Colonic mucosa (tissue), 4 donors: Measurements from ENCODE around the gene NPIPB2. TPM values are rescaled to one million over a fixed set of nuclear protein-coding genes. Genes with fewer than 3 reads are reported as not detected.

ENCODE experiments used
- DNase-seq: peaks from one replicate; pipeline ENCODE4 v3.0.0-alpha.2; 2020
- H3K27ac ChIP-seq: fragments of 200-600 bp; one replicate; pipeline ENCODE4 v1.8.0; 2021
- H3K27me3 ChIP-seq: fragments of 200-600 bp; one replicate; pipeline ENCODE4 v1.8.0; 2021
- H3K36me3 ChIP-seq: fragments of 200-600 bp; one replicate; pipeline ENCODE4 v1.8.0; 2021
- H3K4me1 ChIP-seq: fragments of 200-600 bp; one replicate; pipeline ENCODE4 v1.8.0; 2021; ENCODE audit warnings: mild to moderate bottlenecking
- H3K4me3 ChIP-seq: fragments of 200-600 bp; one replicate; pipeline ENCODE4 v1.8.0; 2021
- H3K9ac ChIP-seq, 2 donors: one replicate each; pipeline ENCODE4 v1.7.0; 2013; ENCODE audit warnings: control low read depth in 2 of 2, low read depth in 2 of 2, low read length in 2 of 2
- H3K9me3 ChIP-seq: fragments of 200-600 bp; one replicate; pipeline ENCODE4 v1.8.0; 2021
- intact Hi-C: fragments of 100-400 bp; cut with DNase I; formaldehyde crosslinking; loops from one replicate; pipeline ENCODE4 v1.14.1; 2022
- total RNA-seq, 2 donors: library from RNA; stranded (reverse); fragmentation: NEBNext Ultra II Directional in 1 of 2; extraction: Animal tissue kit (Norgen Biotek cat#: 25700) in 1 of 2; gene quantifications; one replicate each; pipeline ENCODE4 v1.2.1, GENCODE V29; 2021
- TF ChIP-seq, protein P1 (sequence below): fragments of 200-600 bp; IDR thresholded peaks from one replicate; pipeline ENCODE4 v1.8.0; 2022; ENCODE audit warnings: antibody characterized with exemption, mild to moderate bottlenecking
- donor health status: healthy.
- donor health status: DM: no; HTN: no; CAD: no.
- donor health status: DM: no; HTN: no; CAD: no.

Gene NPIPB2
- total RNA-seq, 2 donors from 2014 or later: 2.4 to 9.3 TPM

DNA sequence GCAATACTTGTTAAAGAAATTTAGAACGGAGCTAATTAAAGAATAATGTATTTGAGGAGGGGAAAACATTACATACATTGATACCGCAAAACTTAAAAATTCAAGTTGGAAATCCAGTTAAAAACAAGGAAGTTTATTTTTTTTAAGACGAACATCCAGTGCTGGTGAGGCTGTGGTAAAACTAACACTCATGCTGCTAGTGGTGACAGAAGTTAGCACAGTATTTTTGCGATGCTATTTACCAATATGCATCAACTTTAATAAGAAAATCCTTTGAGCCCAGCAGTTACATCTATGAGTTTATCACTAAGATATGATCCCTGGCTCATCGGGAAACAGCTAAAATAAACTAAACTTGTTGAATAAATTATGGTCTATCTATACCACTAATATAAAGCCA is 57.8 kb downstream of the NPIPB2 start:
- DNase-seq: no peak
- intact Hi-C loops: no loop called here
- no peak overlapping the region for H3K4me3 ChIP-seq
- peaks cover 31% of the 10 kb centered on the region for H3K36me3 ChIP-seq
- no peaks in the 10 kb centered on the region for H3K27me3 ChIP-seq
- no peaks in the 10 kb centered on the region for H3K9me3 ChIP-seq
- H3K4me1 ChIP-seq: no peaks in the 10 kb centered on the region
- TF ChIP-seq, protein P1, sequence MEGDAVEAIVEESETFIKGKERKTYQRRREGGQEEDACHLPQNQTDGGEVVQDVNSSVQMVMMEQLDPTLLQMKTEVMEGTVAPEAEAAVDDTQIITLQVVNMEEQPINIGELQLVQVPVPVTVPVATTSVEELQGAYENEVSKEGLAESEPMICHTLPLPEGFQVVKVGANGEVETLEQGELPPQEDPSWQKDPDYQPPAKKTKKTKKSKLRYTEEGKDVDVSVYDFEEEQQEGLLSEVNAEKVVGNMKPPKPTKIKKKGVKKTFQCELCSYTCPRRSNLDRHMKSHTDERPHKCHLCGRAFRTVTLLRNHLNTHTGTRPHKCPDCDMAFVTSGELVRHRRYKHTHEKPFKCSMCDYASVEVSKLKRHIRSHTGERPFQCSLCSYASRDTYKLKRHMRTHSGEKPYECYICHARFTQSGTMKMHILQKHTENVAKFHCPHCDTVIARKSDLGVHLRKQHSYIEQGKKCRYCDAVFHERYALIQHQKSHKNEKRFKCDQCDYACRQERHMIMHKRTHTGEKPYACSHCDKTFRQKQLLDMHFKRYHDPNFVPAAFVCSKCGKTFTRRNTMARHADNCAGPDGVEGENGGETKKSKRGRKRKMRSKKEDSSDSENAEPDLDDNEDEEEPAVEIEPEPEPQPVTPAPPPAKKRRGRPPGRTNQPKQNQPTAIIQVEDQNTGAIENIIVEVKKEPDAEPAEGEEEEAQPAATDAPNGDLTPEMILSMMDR: no peak
- H3K27ac ChIP-seq: no peak overlapping the region
- no peak overlapping the region for H3K9ac ChIP-seq

DNA sequence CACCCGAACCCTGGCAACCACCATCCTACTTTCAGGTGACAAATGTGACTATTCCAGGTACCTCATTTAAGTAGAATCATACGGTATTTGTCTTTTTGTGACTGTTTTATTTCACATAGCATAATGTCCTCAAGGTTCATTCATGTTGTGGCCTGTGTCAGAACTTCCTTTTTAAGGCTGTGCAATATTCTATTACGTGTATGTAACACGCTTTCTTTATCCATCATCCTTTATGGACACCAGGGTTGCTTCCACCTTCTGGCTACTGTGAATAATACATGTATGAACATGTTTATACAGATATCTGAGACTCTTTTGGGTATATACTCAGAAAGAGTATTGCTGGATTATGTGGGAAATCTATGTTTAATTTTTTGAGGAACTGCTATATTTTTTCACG is 61.8 kb downstream of the NPIPB2 start:
- Histone ChIP-seq H3K9me3 (no peaks in the 10 kb centered on the region), H3K4me3 (no peak overlapping the region), H3K27ac (no peak overlapping the region), H3K9ac (no peak overlapping the region), H3K36me3 (peaks cover 25% of the 10 kb centered on the region), H3K27me3 (no peaks in the 10 kb centered on the region), H3K4me1 (no peaks in the 10 kb centered on the region)
- TF ChIP-seq, protein P1: no peak
- no peak for DNase-seq
- intact Hi-C loops: no loop called here

DNA sequence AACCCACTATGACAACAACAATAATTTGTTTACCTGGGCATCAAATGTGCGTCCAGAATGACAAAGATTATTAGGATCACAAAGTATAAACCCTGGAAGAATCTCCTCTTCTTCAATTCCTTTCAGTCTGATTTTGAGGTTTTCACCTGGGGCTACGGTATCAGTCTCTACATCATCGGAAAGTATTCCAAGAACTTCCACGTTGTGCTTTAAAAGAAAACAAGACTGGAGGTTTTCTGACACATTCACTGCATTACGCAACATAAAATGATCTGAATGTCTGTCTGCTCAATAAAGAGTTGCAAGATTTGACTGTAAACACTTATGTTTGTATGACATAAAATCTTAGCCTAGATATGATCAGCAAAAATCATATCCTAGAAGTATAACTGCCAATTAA is 64.5 kb downstream of the NPIPB2 start:
- peaks cover 9% of the 10 kb centered on the region for H3K36me3 ChIP-seq

More for the DNA sequence above, 64.5 kb downstream of the NPIPB2 start:
- Histone ChIP-seq H3K9me3 (no peaks in the 10 kb centered on the region), H3K27me3 (no peaks in the 10 kb centered on the region), H3K9ac (no peak overlapping the region), H3K27ac (no peak overlapping the region), H3K4me3 (no peak overlapping the region), H3K4me1 (no peaks in the 10 kb centered on the region)
- TF ChIP-seq, protein P1: no peak
- DNase-seq: no peak
- intact Hi-C loops: no loop called here

Other genes with a start within 250 kb of the NPIPB2 start
- 10 to 100 TPM; 52.0 to 62.1 TPM for gene TXNDC11, start 199.2 kb downstream of the NPIPB2 start, total RNA-seq
- gene ZC3H7A, start 144.8 kb downstream of the NPIPB2 start, total RNA-seq: 10 to 100 TPM; 40.2 to 47.1 TPM
- 10 to 100 TPM; 89.5 to 99.3 TPM for gene RSL1D1, start 90.5 kb downstream of the NPIPB2 start, total RNA-seq
- 100 to 1,000 TPM; 135 to 174 TPM for gene GSPT1, start 26.1 kb downstream of the NPIPB2 start, total RNA-seq
- 1 to 10 TPM; 1.3 to 4.2 TPM for gene TNFRSF17, start 23.2 kb upstream of the NPIPB2 start, total RNA-seq
- gene SNX29, start 34.7 kb upstream of the NPIPB2 start, total RNA-seq: 10 to 100 TPM in 1 of 2 donors, 1 to 10 TPM in 1; 9.6 to 11.3 TPM